GM12878 (cell line): ENCODE measurements around the gene CADPS. TPM values are rescaled to one million over a fixed set of nuclear protein-coding genes. Genes with fewer than 3 reads are reported as not detected.

Experiments used
- ATAC-seq: fragments of 200-7000 bp; cut with Tn5 transposase; 3 replicates; pipeline ENCODE4 v1.9.1; 2020; ENCODE audit warnings: mild to moderate bottlenecking, moderate library complexity
- BruUV-seq: library from RNA; stranded (reverse); fragments of 400-500 nt; replicated peaks from 2 replicates; lab custom pipeline; 2021; lab: Mats Ljungman, UMichigan
- CTCF ChIA-PET: fragments of 300-600 bp; sonication (Branson Sonifier 250); formaldehyde crosslinking; extraction: SDS; loops from one replicate; lab custom pipeline; 2021; ENCODE audit warnings: inconsistent platforms; lab: Yijun Ruan, JAX
- POLR2A ChIA-PET: fragments of 350-600 bp; formaldehyde crosslinking; extraction: SDS; loops from one replicate; lab custom pipeline; 2021; ENCODE audit warnings: inconsistent platforms; lab: Charles Lee
- RAD21 ChIA-PET: fragments of 300-600 bp; sonication (Branson Sonifier 250); formaldehyde crosslinking; loops from one replicate; lab custom pipeline; 2023; ENCODE audit warnings: antibody characterized with exemption; ENCODE audit not compliant: unreplicated experiment; lab: Charles Lee
- SMC1A ChIA-PET: fragments of 300-600 bp; sonication (Branson Sonifier 250); formaldehyde crosslinking; loops from one replicate; lab custom pipeline; 2023; ENCODE audit not compliant: unreplicated experiment, uncharacterized antibody; lab: Charles Lee
- DNase-seq: peaks from one replicate; pipeline ENCODE4 v3.0.0-alpha.2; 2011; ENCODE audit warnings: low read depth, low spot score
- FAIRE-seq: peaks from 3 replicates; lab custom pipeline; 2011; peaks lifted over from hg19 to GRCh38; lab: Jason Lieb, UNC
- H2AFZ ChIP-seq: 2 replicates; pipeline ENCODE4 v1.6.0; 2011; ENCODE audit warnings: low read depth, low read length, control low read depth; ENCODE audit not compliant: control insufficient read depth
- H3K27ac ChIP-seq: 2 replicates; pipeline ENCODE4 v1.5.1; 2011; ENCODE audit warnings: control low read depth; ENCODE audit not compliant: control insufficient read depth, insufficient read depth
- H3K27me3 ChIP-seq, 2 experiments: replicated peaks in 1 of 2; 2 replicates each; pipeline versions ENCODE4 v1.6.0 to v1.6.1; 2011; ENCODE audit warnings: low read length in 1 of 2; ENCODE audit not compliant: control insufficient read depth in 2 of 2, insufficient read depth in 2 of 2
- H3K36me3 ChIP-seq, 2 experiments: 2 replicates each; pipeline ENCODE4 v1.5.1; 2011; ENCODE audit warnings: low read length in 1 of 2; ENCODE audit not compliant: control insufficient read depth in 2 of 2, insufficient read depth in 2 of 2
- H3K4me1 ChIP-seq: 2 replicates; pipeline ENCODE4 v1.6.1; 2011; ENCODE audit warnings: mild to moderate bottlenecking, low read length, moderate library complexity, mixed read lengths; ENCODE audit not compliant: control insufficient read depth, insufficient read depth
- H3K4me2 ChIP-seq: 2 replicates; pipeline ENCODE4 v1.6.0; 2011; ENCODE audit warnings: control low read depth; ENCODE audit not compliant: control insufficient read depth, insufficient read depth
- H3K4me3 ChIP-seq: fragments of 200-600 bp; sonication (generic); 2 replicates; pipeline ENCODE4 v1.5.1; 2016
- H3K79me2 ChIP-seq: 2 replicates; pipeline ENCODE4 v1.6.0; 2011; ENCODE audit warnings: low read length; ENCODE audit not compliant: control insufficient read depth, insufficient read depth
- H3K9ac ChIP-seq: 2 replicates; pipeline ENCODE4 v1.8.0; 2011; ENCODE audit warnings: low read length, control low read depth, mixed read lengths; ENCODE audit not compliant: control insufficient read depth, insufficient read depth
- H3K9me3 ChIP-seq: replicated peaks from 3 replicates; pipeline ENCODE4 v1.5.1; 2011; ENCODE audit warnings: mild to moderate bottlenecking, low read length; ENCODE audit not compliant: control insufficient read depth, insufficient read depth
- H4K20me1 ChIP-seq: 2 replicates; pipeline ENCODE4 v1.6.0; 2011; ENCODE audit not compliant: control insufficient read depth, insufficient read depth
- ATF7 ChIP-seq: fragments of 450-650 bp; IDR thresholded peaks from 2 replicates; pipeline ENCODE4 v1.6.1; 2016; ENCODE audit warnings: low read depth, mild to moderate bottlenecking
- BMI1 ChIP-seq: fragments of 450-650 bp; IDR thresholded peaks from 2 replicates; pipeline ENCODE4 v1.6.1; 2016; ENCODE audit warnings: mild to moderate bottlenecking, moderate library complexity, borderline replicate concordance
- ELK1 ChIP-seq: IDR thresholded peaks from 2 replicates; pipeline ENCODE4 v1.6.1; 2012; ENCODE audit warnings: low read depth, low read length, improper control_type of control experiment
- FOXM1 ChIP-seq: IDR thresholded peaks from 2 replicates; pipeline ENCODE4 v1.6.1; 2012; ENCODE audit warnings: low read depth, mild to moderate bottlenecking, inconsistent platforms, low read length, moderate library complexity
- GATAD2B ChIP-seq: fragments of 450-650 bp; conservative IDR thresholded peaks from 2 replicates; pipeline ENCODE4 v1.6.1; 2017; ENCODE audit warnings: low read depth, mild to moderate bottlenecking, moderate library complexity
- KDM1A ChIP-seq: fragments of 200-600 bp; sonication (generic); IDR thresholded peaks from 2 replicates; pipeline ENCODE4 v1.6.1; 2016; ENCODE audit warnings: borderline replicate concordance
- LARP7 ChIP-seq: fragments of 450-650 bp; IDR thresholded peaks from 2 replicates; pipeline ENCODE4 v1.6.1; 2017; ENCODE audit warnings: mild to moderate bottlenecking
- MEF2A ChIP-seq: IDR thresholded peaks from 2 replicates; pipeline ENCODE4 v1.6.1; 2011; ENCODE audit warnings: low read depth, mild to moderate bottlenecking, low read length, moderate library complexity; ENCODE audit not compliant: insufficient read depth
- STAT1 ChIP-seq: fragments of 450-650 bp; conservative IDR thresholded peaks from 2 replicates; pipeline ENCODE4 v1.6.1; 2014; ENCODE audit warnings: antibody characterized with exemption, mild to moderate bottlenecking
- STAT3 ChIP-seq: IDR thresholded peaks from 2 replicates; pipeline ENCODE4 v1.6.1; 2011; ENCODE audit warnings: low read depth, low read length, improper control_type of control experiment
- WGBS: methylation state at CpG from one replicate; pipeline ENCODE4 v1.1.6; 2016; ENCODE audit warnings: low lambda C conversion rate; ENCODE audit not compliant: insufficient replicate concordance, insufficient coverage; ENCODE audit errors: missing lambda C conversion rate; 5-methylcytosine and 5-hydroxymethylcytosine counted together
- in situ Hi-C: fragments of 300-500 bp; cut with MboI; formaldehyde crosslinking; loops from 9 replicates; pipeline ENCODE4 v1.14.3; 2018; ENCODE audit warnings: mixed read lengths
- intact Hi-C: fragments of 100-400 bp; cut with micrococcal nuclease; formaldehyde crosslinking; loops from one replicate; pipeline ENCODE4 v1.14.2; 2022; ENCODE audit not compliant: unreplicated experiment
- polyA plus RNA-seq, 11 experiments: library from polyadenylated mRNA; depleted of rRNA in 4 of 11; unstranded in 6 of 11; stranded (reverse) in 5 of 11; fragments of >200 nt; fragmentation: Nextera tagmentation in 4 of 11; fragmentation: Illumina TruSeq in 1 of 11; extraction: Ambion mirVana in 4 of 11; extraction: Trizol in 1 of 11; gene quantifications; 1 replicate in 1 of 11; 2 replicates in 10 of 11; pipeline versions ENCODE4 v1.2.1 to v1.2.3, GENCODE V29; 2011 to 2016; ENCODE audit warnings: inconsistent platforms in 2 of 11, missing spikeins in 2 of 11, low read depth in 1 of 11
- total RNA-seq, 4 experiments: library from RNA; depleted of rRNA in 3 of 4; stranded (reverse); fragments of >200 nt in 3 of 4; fragmentation: Illumina TruSeq in 1 of 4; extraction: Trizol in 1 of 4; gene quantifications; 2 replicates each; pipeline versions ENCODE4 v1.2.1 to v1.2.3, GENCODE V29; 2013 to 2021

Gene CADPS
- total and polyA plus RNA-seq, 10 of the 15 experiments (the other 5 are each of a cell fraction or from before 2014, with no cell fraction given): 0.20 TPM; not detected in 9

- ChIA-PET SMC1A (no interaction called here), RAD21 (no interaction called here), CTCF (no interaction called here), POLR2A (no interaction called here)
- ATAC-seq (no peak), DNase-seq (no peak), FAIRE-seq (no peak)
- intact Hi-C loops (no loop called here), in situ Hi-C loops (no loop called here)
- no peaks in the 10 kb centered on the region for H4K20me1 ChIP-seq
- H3K4me3 ChIP-seq: no peak overlapping the region
- H3K9ac ChIP-seq: no peak overlapping the region
- TF ChIP-seq STAT3 (no peak), STAT1 (no peak), FOXM1 (no peak), ATF7 (no peak), GATAD2B (no peak), MEF2A (no peak), BMI1 (no peak), ELK1 (no peak), KDM1A (no peak), LARP7 (no peak)
- no peaks in the 10 kb centered on the region; a peak in 2 of 4 replicates for H3K27me3 ChIP-seq
- no peak overlapping the region for H2AFZ ChIP-seq
- no peaks in the 10 kb centered on the region for H3K36me3 ChIP-seq
- H3K4me1 ChIP-seq: no peaks in the 10 kb centered on the region
- H3K4me2 ChIP-seq: no peak overlapping the region
- no peaks in the 10 kb centered on the region for H3K9me3 ChIP-seq
- no TSS peak for BruUV-seq
- H3K27ac ChIP-seq: no peak overlapping the region
- WGBS: 36% methylated on average over 7 of the region's 7 CpGs
- no peaks in the 10 kb centered on the region for H3K79me2 ChIP-seq
Measured at GRCh38 chr3:62534326-62534725, 340.9 kb downstream of the CADPS start.
